ENCODE results near the gene ZRANB3.

ZRANB3 gene

DNA sequence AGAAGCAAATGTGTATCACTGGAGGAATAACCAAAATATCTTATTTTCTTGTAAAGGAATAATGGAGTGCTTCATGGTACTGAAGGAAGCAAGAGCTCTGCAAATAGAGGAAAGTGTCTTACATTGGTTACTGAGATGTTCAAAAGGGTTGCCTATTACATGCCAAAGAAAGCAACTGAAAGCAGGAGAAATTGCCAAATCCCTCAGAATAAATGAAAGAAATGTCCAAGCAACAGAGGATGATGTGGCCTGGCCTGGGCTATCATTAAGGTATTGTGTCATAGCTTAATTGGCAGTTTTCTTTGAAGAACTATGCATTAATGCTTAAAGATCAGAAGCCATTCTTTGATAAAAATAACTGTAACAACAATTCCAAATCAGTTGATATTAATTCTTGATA, 305.2 kb downstream of the ZRANB3 start:
- Histone ChIP-seq H3K9me3 (no peaks in the 10 kb centered on the region), H3K36me3 (no peaks in the 10 kb centered on the region), H3K4me3 (ENCODE audit: low read depth in 1 of 2, low read length in 1 of 2) (no peak overlapping the region), H3K27ac (no peak overlapping the region), H3K4me1 (ENCODE audit: control insufficient read depth in 1 of 2, insufficient read depth in 1 of 2, low read depth in 1 of 2, low read length in 1 of 2) (no peaks in the 10 kb centered on the region), H3K27me3 (no peaks in the 10 kb centered on the region)
- TF ChIP-seq, protein P1, sequence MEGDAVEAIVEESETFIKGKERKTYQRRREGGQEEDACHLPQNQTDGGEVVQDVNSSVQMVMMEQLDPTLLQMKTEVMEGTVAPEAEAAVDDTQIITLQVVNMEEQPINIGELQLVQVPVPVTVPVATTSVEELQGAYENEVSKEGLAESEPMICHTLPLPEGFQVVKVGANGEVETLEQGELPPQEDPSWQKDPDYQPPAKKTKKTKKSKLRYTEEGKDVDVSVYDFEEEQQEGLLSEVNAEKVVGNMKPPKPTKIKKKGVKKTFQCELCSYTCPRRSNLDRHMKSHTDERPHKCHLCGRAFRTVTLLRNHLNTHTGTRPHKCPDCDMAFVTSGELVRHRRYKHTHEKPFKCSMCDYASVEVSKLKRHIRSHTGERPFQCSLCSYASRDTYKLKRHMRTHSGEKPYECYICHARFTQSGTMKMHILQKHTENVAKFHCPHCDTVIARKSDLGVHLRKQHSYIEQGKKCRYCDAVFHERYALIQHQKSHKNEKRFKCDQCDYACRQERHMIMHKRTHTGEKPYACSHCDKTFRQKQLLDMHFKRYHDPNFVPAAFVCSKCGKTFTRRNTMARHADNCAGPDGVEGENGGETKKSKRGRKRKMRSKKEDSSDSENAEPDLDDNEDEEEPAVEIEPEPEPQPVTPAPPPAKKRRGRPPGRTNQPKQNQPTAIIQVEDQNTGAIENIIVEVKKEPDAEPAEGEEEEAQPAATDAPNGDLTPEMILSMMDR (IDR thresholded peaks at IDR 0.05): no peak

DNA sequence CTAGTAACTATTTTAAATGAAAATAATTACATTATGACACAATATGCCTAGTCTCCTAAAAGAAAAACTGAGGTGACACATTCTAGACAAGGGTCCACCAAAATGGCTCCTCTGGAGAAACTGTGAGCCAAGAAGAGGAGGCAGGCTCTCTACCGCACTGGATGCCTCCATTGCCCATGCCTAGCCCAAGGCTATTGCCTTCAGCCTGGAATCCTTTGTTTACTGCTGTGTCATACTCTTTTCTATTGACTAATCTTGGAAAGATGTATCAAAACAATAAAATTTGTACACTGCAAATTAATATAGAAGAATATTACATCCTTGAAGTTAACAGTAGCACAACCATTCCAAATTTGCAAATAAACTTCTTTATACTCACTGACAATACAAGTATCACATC, 311.8 kb downstream of the ZRANB3 start:
- no peaks in the 10 kb centered on the region for H3K4me1 ChIP-seq (ENCODE audit: control insufficient read depth in 1 of 2, insufficient read depth in 1 of 2, low read depth in 1 of 2, low read length in 1 of 2)
- no peak overlapping the region for H3K27ac ChIP-seq
- no peaks in the 10 kb centered on the region for H3K36me3 ChIP-seq
- no peaks in the 10 kb centered on the region for H3K27me3 ChIP-seq
- TF ChIP-seq, protein P1 (IDR thresholded peaks at IDR 0.05): no peak
- H3K9me3 ChIP-seq: no peaks in the 10 kb centered on the region
- no peak overlapping the region for H3K4me3 ChIP-seq (ENCODE audit: low read depth in 1 of 2, low read length in 1 of 2)

DNA sequence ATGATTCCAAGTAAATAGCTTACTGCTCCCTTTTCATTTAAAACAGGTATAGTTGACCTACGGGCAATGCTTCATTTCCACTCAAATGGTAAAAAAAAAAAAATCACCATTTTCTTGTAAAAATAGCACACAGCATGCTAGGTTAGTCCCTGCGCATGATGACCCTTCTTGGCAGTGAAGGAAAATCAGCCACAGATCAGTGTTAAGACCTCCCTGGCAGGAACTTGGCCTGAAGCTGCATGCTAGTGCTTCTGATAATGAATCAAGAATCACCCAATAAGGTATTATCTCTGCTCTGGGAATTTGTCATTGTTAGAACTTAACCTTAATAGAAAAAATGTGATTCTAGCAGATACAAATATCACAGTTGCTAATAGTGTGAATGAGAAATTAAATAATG, 312.6 kb downstream of the ZRANB3 start:
- TF ChIP-seq, protein P1 (IDR thresholded peaks at IDR 0.05): no peak
- Histone ChIP-seq H3K9me3 (no peaks in the 10 kb centered on the region), H3K4me1 (ENCODE audit: control insufficient read depth in 1 of 2, insufficient read depth in 1 of 2, low read depth in 1 of 2, low read length in 1 of 2) (no peaks in the 10 kb centered on the region), H3K27me3 (no peaks in the 10 kb centered on the region), H3K27ac (no peak overlapping the region), H3K36me3 (no peaks in the 10 kb centered on the region), H3K4me3 (ENCODE audit: low read depth in 1 of 2, low read length in 1 of 2) (no peak overlapping the region)

DNA sequence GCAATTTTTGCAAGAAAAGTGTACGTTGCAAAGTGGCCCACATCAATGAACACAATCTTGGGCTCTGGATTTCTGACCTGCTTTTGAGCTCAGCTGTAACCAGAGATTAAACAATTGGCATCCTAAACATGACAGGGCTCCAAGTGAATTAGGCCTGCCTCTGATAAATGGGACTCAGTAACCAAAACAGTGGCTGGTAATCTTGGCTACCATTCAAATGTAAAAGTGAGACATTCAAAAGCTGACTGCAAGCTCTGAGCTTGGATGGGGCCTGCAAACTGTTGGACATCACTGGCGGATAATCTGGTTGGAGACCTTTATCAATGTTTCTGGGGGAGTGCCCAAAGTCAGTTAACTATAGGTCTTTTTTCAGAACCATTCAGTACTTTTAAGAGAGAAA, 318.3 kb downstream of the ZRANB3 start:
- Histone ChIP-seq H3K27me3 (no peaks in the 10 kb centered on the region), H3K27ac (no peak overlapping the region), H3K4me1 (ENCODE audit: control insufficient read depth in 1 of 2, insufficient read depth in 1 of 2, low read depth in 1 of 2, low read length in 1 of 2) (no peaks in the 10 kb centered on the region), H3K36me3 (no peaks in the 10 kb centered on the region), H3K9me3 (no peaks in the 10 kb centered on the region), H3K4me3 (ENCODE audit: low read depth in 1 of 2, low read length in 1 of 2) (no peak overlapping the region)
- TF ChIP-seq, protein P1 (IDR thresholded peaks at IDR 0.05): no peak

DNA sequence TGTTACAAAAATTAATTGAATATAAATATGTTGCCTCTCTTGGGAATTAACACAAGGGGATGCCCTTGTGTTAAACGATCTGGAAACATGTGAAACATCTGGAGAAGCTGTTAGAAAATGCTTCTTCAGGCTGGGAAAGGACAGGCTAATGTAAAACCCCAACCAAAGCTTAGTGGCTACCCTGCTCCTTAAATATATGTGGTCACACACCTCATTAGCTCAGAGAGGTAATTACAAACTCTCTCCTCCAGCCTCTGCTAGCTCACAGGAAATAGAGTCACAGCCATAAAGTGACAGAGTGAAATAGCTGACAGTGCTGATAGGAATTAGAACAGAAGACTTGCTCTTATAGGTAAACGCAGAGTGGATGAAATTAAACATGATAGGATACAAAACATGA, 323.0 kb downstream of the ZRANB3 start:
- Histone ChIP-seq H3K27ac (no peak overlapping the region), H3K4me3 (ENCODE audit: low read depth in 1 of 2, low read length in 1 of 2) (no peak overlapping the region), H3K36me3 (no peaks in the 10 kb centered on the region), H3K4me1 (ENCODE audit: control insufficient read depth in 1 of 2, insufficient read depth in 1 of 2, low read depth in 1 of 2, low read length in 1 of 2) (no peaks in the 10 kb centered on the region), H3K9me3 (no peaks in the 10 kb centered on the region), H3K27me3 (no peaks in the 10 kb centered on the region)
- TF ChIP-seq, protein P1 (IDR thresholded peaks at IDR 0.05): no peak

DNA sequence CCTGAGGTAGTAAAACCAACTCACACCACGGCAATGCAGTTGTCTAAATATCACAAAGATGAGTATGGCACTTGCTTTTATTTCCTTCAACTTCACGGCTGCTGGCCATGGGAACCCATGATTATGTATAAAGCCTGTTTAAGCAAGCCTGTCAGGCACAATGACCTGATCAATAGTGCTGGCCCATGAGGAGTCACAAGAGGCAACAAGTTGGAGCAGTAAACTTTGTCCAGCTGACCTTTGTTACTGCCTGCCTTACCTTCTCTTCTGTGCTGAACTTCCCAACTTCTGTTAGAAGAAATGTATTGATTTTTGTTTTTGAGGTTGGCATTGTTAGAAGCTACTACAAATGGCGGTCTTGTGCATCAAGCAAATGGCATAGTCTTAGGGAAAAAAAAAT, 327.1 kb downstream of the ZRANB3 start:
- no peak overlapping the region for H3K27ac ChIP-seq
- no peaks in the 10 kb centered on the region for H3K36me3 ChIP-seq
- TF ChIP-seq, protein P1 (IDR thresholded peaks at IDR 0.05): no peak
- H3K4me1 ChIP-seq (ENCODE audit: control insufficient read depth in 1 of 2, insufficient read depth in 1 of 2, low read depth in 1 of 2, low read length in 1 of 2): no peaks in the 10 kb centered on the region
- H3K27me3 ChIP-seq: no peaks in the 10 kb centered on the region
- no peaks in the 10 kb centered on the region for H3K9me3 ChIP-seq
- no peak overlapping the region for H3K4me3 ChIP-seq (ENCODE audit: low read depth in 1 of 2, low read length in 1 of 2)
